ENCODE results near the gene HEBP1.

DNA sequence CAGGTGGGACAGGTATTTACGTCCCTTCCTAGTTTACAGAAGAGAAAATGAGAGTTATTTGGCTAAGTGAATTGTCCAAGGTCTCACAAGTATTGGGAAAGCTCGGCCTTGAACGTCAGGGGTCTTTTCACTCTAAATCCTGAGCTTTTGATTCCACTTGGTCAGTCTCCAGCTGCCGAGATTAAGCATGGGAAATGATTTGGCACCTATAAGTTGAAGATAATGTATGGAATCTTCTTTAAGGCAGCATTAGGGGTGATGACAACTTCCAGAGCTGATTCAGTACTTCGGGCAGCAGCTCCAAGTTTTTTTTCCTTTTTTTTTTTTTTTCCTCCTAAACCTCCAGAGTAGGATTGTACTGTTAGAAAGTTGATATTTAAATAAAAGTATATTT is 44.8 kb upstream of the HEBP1 start:
- TF ChIP-seq, protein P1, sequence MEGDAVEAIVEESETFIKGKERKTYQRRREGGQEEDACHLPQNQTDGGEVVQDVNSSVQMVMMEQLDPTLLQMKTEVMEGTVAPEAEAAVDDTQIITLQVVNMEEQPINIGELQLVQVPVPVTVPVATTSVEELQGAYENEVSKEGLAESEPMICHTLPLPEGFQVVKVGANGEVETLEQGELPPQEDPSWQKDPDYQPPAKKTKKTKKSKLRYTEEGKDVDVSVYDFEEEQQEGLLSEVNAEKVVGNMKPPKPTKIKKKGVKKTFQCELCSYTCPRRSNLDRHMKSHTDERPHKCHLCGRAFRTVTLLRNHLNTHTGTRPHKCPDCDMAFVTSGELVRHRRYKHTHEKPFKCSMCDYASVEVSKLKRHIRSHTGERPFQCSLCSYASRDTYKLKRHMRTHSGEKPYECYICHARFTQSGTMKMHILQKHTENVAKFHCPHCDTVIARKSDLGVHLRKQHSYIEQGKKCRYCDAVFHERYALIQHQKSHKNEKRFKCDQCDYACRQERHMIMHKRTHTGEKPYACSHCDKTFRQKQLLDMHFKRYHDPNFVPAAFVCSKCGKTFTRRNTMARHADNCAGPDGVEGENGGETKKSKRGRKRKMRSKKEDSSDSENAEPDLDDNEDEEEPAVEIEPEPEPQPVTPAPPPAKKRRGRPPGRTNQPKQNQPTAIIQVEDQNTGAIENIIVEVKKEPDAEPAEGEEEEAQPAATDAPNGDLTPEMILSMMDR (IDR thresholded peaks at IDR 0.05): no peak
- TF ChIP-seq POLR2A (IDR thresholded peaks at IDR 0.05) (no peak), POLR2AphosphoS5 (IDR thresholded peaks at IDR 0.05) (no peak)

Measured in prostate gland (tissue), 2 donors.